ENCODE data around the gene RETSAT. TPM values are rescaled to one million over a fixed set of nuclear protein-coding genes. Genes with fewer than 3 reads are reported as not detected.

The RETSAT gene
- total and polyA plus RNA-seq, 8 donors, result 24.5 to 68.1 (median 29.5) TPM

DNA sequence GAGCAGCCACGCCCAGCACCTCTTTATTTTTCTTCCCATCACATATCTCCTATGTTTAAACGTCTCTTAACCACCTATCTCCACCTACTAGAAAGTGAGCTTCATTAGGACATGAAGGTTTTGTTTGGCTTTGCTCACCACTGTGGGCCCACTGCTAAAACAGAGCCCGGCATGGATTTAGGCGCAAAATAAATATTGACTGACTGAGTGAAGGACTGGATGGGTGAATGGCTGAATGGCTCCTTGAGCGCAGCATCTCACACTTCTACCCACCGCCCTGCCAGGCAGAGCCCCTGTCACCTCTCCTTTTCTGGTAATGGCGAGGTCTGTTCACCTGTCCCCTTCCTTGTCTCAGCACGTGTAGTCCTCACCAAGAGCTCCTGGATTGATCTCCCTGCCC, 45.7 kb upstream of the RETSAT start:
- peaks cover 0 to 21% of the 10 kb centered on the region in 2 donors for H3K4me1 ChIP-seq
- intact Hi-C loops (cut with DNase I), result no loop called here
- H3K4me3 ChIP-seq, result no peak overlapping the region
- no peak overlapping the region for H3K27ac ChIP-seq
- no peak for ATAC-seq
- peaks cover 0 to 3% of the 10 kb centered on the region in 2 donors for H3K9me3 ChIP-seq
- DNase-seq, result peak in 1 of 4 donors; percentile 5
- no peaks in the 10 kb centered on the region for H3K27me3 ChIP-seq
- H3K36me3 ChIP-seq, result peaks cover 0 to 77% of the 10 kb centered on the region in 2 donors
- TF ChIP-seq, protein P1, sequence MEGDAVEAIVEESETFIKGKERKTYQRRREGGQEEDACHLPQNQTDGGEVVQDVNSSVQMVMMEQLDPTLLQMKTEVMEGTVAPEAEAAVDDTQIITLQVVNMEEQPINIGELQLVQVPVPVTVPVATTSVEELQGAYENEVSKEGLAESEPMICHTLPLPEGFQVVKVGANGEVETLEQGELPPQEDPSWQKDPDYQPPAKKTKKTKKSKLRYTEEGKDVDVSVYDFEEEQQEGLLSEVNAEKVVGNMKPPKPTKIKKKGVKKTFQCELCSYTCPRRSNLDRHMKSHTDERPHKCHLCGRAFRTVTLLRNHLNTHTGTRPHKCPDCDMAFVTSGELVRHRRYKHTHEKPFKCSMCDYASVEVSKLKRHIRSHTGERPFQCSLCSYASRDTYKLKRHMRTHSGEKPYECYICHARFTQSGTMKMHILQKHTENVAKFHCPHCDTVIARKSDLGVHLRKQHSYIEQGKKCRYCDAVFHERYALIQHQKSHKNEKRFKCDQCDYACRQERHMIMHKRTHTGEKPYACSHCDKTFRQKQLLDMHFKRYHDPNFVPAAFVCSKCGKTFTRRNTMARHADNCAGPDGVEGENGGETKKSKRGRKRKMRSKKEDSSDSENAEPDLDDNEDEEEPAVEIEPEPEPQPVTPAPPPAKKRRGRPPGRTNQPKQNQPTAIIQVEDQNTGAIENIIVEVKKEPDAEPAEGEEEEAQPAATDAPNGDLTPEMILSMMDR (IDR thresholded peaks at IDR 0.05), result no peak

DNA sequence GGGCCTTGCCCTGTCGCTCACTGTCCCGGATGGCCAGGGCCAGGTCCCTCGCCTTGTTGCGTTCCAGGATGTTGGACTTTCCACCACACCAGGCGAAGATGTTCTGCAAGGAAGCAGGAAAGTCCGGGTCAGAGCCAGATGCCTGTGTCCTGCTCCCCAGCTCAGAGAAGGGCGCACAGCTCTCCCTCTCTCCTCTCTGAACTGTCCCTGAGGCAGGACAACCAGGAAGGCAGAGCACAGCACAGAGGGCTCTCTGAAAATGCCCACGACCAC, 44.8 kb upstream of the RETSAT start:
- intact Hi-C loops (cut with DNase I), result no loop called here
- Histone ChIP-seq H3K27me3 (no peaks in the 10 kb centered on the region), H3K27ac (no peak overlapping the region), H3K9me3 (peaks cover 0 to 3% of the 10 kb centered on the region in 2 donors), H3K4me3 (no peak overlapping the region), H3K4me1 (peaks cover 0 to 16% of the 10 kb centered on the region in 2 donors), H3K36me3 (peaks cover 0 to 83% of the 10 kb centered on the region in 2 donors)
- ATAC-seq, result no peak
- TF ChIP-seq, protein P1 (IDR thresholded peaks at IDR 0.05), result no peak
- no peak for DNase-seq

- intact Hi-C loops (cut with DNase I), result no loop called here
- DNase-seq (peak in 1 of 4 donors; percentile 24), ATAC-seq (no peak)
- H3K4me1 ChIP-seq, result peaks cover 0 to 16% of the 10 kb centered on the region in 2 donors
- peaks cover 0 to 1% of the 10 kb centered on the region in 2 donors for H3K9me3 ChIP-seq
- no peak overlapping the region for H3K27ac ChIP-seq
- peaks cover 0 to 86% of the 10 kb centered on the region in 2 donors for H3K36me3 ChIP-seq
- no peaks in the 10 kb centered on the region for H3K27me3 ChIP-seq
- no peak overlapping the region for H3K4me3 ChIP-seq
- TF ChIP-seq, protein P1 (IDR thresholded peaks at IDR 0.05), result no peak
Observed at GRCh38 chr2:85398426-85399182, 44.3 kb upstream of the RETSAT start.

DNA sequence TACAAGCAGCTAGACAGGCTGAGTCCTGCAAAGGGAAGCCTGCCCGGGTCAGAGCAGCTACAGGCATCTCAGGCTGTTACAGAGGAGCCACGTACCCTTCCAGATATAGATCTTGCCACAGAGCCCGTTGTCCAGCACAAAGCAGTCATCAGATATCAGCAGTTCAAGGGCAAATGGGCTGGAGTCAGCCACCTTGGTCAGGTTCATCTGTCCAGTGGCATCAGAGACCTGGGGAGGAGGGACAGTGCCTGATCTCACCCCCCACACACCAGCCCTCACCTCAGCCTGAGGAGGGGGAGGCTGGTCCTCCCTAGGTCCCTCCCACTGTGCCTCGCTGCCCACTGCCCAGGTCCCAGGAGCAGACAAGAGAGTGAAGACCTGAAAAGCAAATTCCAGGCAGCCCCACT, 43.6 kb upstream of the RETSAT start:
- TF ChIP-seq, protein P1 (IDR thresholded peaks at IDR 0.05), result no peak
- H3K9me3 ChIP-seq, result no peaks in the 10 kb centered on the region
- peaks cover 0 to 13% of the 10 kb centered on the region in 2 donors for H3K4me1 ChIP-seq
- peak in 1 of 4 donors; percentile 16 for DNase-seq
- ATAC-seq, result no peak
- intact Hi-C loops (cut with DNase I), result no loop called here
- no peak overlapping the region for H3K27ac ChIP-seq
- no peak overlapping the region for H3K4me3 ChIP-seq
- peaks cover 0 to 93% of the 10 kb centered on the region in 2 donors for H3K36me3 ChIP-seq
- H3K27me3 ChIP-seq, result no peaks in the 10 kb centered on the region

- Histone ChIP-seq H3K9me3 (no peaks in the 10 kb centered on the region), H3K36me3 (peaks cover 0 to 100% of the 10 kb centered on the region in 2 donors)
Observed at GRCh38 chr2:85396531-85397470, 42.5 kb upstream of the RETSAT start.

More at GRCh38 chr2:85396531-85397470, 42.5 kb upstream of the RETSAT start:
- Histone ChIP-seq H3K4me1 (peaks cover 0 to 2% of the 10 kb centered on the region in 2 donors), H3K4me3 (no peak overlapping the region), H3K27me3 (no peaks in the 10 kb centered on the region), H3K27ac (peak overlapping the region; percentile 1 to 7)
- peak in 1 of 4 donors; percentile 18 for DNase-seq
- TF ChIP-seq, protein P1 (IDR thresholded peaks at IDR 0.05), result no peak
- ATAC-seq, result peak; percentile 55
- intact Hi-C loops (cut with DNase I), result no loop called here

Data from left lung (tissue), 10 donors.